ENCODE measurements around the gene KCNC1.
A peak's percentile ranks its signal among the peaks of the same experiment; 100 is the strongest.

KCNC1 gene

DNA sequence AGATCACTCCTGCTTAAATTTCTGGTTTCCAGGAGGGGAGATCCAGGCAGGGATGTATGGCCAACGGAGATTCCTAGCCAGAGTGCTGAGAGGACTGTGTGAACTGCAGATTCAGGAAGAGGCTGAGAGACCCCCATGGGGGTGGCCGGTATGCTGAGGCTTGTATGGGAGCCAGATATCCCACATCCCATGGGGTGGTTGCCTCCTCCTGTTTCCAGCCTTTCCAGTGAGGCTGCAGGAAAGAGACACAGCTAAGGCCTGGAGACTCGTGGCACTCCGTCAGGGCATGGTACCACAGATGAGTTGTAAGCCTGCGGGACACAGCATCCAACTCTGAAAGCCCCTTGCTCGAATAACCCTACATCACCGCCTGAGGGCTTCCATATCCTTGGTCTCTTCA lies 16.6 kb upstream of the KCNC1 start:
- no peak for DNase-seq

GRCh38 chr11:17718510-17718962 lies 16.0 kb upstream of the KCNC1 start:
- no peak for DNase-seq

GRCh38 chr11:17719028-17719937 lies 15.3 kb upstream of the KCNC1 start, which contains the start of gene MYOD1:
TSS of gene MYOD1 (plus strand) at chr11:17719571. CDS start at chr11:17719783, 212 bp downstream.
- DNase-seq: no peak

GRCh38 chr11:17719938-17720795 lies 14.4 kb upstream of the KCNC1 start:
- DNase-seq: no peak

DNA sequence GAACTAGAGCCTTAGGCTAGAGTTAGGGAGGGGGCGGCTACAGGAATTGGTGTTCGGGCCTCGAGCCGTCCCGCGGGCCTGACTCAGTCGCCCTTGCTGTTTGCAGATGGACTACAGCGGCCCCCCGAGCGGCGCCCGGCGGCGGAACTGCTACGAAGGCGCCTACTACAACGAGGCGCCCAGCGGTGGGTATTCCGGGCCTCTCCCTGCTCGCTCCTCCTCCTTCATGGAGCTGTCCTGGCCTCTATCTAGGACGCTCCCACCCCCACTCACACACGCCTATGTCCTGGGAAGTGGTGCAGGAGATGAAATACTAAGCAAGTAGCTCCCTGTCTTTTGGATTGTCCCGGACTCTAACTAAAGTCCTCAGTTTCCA lies 13.8 kb upstream of the KCNC1 start:
- DNase-seq: no peak

DNA sequence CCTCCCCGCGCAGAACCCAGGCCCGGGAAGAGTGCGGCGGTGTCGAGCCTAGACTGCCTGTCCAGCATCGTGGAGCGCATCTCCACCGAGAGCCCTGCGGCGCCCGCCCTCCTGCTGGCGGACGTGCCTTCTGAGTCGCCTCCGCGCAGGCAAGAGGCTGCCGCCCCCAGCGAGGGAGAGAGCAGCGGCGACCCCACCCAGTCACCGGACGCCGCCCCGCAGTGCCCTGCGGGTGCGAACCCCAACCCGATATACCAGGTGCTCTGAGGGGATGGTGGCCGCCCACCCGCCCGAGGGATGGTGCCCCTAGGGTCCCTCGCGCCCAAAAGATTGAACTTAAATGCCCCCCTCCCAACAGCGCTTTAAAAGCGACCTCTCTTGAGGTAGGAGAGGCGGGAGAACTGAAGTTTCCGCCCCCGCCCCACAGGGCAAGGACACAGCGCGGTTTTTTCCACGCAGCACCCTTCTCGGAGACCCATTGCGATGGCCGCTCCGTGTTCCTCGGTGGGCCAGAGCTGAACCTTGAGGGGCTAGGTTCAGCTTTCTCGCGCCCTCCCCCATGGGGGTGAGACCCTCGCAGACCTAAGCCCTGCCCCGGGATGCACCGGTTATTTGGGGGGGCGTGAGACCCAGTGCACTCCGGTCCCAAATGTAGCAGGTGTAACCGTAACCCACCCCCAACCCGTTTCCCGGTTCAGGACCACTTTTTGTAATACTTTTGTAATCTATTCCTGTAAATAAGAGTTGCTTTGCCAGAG lies 13.2 kb upstream of the KCNC1 start:
- DNase-seq: no peak

GRCh38 chr11:17722000-17722643 lies 12.5 kb upstream of the KCNC1 start:
- DNase-seq: no peak

DNA sequence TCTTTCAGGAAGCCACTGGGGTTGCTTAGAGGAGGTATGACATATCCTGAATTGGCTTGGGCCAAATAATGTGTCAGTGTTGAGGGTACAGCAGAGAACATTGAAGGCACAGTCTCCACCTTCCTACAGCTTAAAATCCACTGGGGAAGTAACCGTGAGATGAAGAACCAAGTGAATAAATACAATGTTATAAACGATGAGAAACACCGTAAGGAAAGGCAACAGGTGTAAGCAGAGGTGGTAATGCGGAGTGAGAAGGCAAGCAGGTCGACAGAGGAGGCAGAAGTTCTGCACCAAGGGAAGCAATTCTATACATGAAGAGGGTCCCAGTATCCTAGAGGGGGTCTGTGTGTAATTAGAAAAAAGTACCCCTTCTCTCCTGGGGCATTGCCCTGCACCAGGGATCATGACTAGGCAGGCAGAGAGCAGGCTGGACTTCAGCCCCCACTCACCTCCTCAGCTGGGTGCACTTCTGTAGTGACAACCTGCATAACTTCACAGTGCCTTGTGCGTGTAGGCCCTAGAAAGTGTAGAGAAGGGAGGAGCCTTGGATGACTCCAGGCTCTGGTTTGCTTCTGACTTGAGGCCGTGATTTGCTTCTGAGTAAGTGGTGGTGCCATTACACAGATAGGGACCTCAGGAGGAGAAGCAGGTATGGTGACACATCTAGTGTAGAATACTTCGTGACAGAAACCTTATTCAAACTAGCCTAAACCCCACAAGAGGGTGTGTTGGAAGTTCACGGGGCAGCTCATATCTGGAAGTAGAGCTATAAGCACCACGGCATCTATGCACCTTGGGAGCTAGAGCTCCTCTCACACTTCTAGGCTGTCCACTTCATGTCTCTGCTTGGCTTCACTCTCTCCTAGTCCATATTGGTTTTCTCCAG lies 10.3 kb upstream of the KCNC1 start:
- DNase-seq: no peak

DNA sequence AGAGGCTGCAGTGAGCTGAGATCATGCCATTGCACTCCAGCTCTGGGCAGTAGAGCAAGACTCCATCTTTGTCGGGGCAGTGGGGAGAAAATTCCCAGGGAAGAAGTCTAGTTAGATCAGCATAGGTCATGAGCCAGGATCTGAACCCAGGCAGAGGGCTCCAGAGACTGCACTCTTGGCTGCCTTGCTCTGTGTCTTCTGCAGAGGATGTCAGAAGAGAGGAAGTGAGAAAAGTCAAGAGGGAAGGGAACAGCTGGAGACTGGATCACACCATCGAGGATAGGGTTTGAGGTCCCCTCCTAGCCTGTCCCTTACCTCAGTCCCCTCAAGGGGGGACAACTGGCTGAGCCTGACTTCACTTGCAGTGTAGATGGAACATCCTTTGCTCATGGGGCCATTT lies 9.4 kb upstream of the KCNC1 start:
- DNase-seq: no peak

- DNase-seq: no peak
Observed at GRCh38 chr11:17730137-17730536, 4.4 kb upstream of the KCNC1 start.

DNA sequence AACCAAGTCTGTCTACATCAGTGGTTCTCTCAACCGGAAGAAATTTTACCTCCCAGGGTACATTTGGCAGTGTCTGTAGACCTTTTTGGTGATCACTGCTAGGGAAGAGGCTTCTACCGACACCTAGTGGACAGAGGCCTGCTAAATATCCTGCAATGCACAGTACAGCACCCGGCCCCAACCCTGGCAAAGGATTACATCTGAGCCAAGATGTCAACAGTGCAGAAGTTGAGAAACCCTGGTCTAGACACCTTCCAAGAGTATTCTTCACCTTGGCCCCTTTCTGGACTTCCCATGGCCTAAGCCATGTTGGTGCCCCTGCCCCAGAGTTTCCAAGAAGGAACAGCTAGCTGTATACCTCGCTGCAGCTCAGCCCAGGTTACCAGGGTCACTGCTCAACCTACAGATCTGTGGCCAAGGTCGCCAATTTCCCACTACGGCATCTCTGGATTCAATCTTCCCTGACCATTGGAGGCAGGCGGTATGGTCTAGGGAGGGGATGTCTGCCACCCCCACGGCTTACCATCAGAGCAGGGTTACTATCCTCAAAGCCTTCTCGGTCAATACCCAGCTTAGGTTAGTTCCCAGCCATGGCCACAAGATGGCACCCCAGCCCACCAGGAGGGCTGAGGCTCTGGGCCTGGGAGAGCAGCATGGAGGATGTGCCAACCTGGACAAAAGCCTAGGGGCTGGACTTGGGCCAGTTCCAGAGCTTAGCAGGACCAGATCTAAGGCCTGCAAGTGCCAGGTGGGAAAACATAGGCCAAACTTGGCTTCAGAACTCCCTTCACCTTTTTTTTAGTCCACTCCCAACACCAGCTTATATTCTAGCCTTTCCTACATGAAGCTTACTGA lies 3.7 kb upstream of the KCNC1 start:
- DNase-seq: peak; percentile 52

DNA sequence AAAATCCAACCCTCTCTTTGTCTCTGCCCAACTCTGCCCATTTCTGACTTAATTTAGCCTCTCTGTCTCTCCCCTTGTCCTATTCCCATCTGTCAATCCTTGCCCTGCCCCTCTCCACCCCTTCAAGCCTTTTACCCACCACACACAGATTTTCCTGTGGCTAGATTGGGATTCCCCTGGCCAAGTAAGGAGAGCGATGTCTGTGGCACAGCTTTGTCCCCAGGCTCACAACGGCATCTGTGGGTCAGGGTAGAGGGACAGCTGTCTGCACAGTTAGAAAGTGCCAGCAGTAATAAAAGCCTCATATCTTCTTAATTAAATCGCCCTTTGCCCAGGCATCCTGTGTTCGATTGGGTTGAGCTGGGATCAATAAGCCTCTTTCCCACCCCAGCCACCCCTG lies 1.3 kb upstream of the KCNC1 start:
- DNase-seq: no peak

- DNase-seq: no peak
Observed at GRCh38 chr11:17734986-17735817, 621 bp downstream of the KCNC1 start.

- no peak for DNase-seq
Observed at GRCh38 chr11:17735818-17736578, 1.4 kb downstream of the KCNC1 start.

GRCh38 chr11:17736579-17736893 lies 2.0 kb downstream of the KCNC1 start:
- DNase-seq: no peak

GRCh38 chr11:17736930-17737817 lies 2.6 kb downstream of the KCNC1 start:
- no peak for DNase-seq

DNA sequence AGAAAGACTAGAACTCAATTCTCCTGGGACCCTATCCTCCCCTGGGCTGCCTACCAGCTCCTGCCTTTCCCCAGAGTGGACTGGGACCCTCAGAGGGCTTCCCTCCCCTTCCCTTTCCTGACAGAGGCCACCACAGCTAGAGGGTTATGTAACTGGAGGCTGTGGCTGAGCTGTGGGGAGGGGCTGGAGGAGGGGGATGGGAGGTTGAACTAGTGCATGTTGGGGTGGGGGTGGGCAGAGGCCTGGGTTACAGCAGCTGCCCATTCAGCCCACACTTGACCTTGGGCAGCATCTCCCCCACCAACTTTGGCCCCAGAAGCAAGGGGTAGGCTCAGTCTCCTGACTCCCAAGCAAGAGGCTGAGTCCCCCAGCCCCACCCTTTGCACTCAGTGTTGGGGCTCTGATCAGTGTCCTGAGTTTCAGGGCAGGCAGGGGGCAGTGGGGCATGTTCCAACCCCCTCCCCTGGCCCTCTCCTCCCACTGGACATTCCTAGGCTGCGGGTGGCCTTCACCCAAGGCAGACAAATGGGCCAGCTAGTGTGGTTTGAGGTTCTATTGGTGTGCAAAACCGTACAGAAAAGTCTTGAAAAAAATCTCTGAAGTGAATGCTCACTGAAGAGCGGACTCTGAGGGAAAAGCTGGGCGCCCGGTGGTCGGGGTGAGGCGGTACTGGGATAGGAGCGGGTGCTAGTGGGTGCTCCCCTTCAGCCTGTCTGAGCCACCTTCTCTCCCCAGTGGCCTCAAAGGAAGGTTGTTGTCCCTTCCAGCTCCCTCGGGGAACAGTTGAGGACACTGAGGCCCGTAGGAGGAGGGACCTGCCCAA lies 3.8 kb downstream of the KCNC1 start:
- DNase-seq: no peak

All from NCI-H1436 treated with DMSO at 0.1 percent for 48 hours (cell line).